ENCODE results near the gene PPP2R3B. TPM values are rescaled to one million over a fixed set of nuclear protein-coding genes. Genes with fewer than 3 reads are reported as not detected.

PPP2R3B gene
- polyA plus RNA-seq, 1 donor (not counting 4 experiments of a cell fraction or from before 2014, with no cell fraction given): 6.6 TPM

DNA sequence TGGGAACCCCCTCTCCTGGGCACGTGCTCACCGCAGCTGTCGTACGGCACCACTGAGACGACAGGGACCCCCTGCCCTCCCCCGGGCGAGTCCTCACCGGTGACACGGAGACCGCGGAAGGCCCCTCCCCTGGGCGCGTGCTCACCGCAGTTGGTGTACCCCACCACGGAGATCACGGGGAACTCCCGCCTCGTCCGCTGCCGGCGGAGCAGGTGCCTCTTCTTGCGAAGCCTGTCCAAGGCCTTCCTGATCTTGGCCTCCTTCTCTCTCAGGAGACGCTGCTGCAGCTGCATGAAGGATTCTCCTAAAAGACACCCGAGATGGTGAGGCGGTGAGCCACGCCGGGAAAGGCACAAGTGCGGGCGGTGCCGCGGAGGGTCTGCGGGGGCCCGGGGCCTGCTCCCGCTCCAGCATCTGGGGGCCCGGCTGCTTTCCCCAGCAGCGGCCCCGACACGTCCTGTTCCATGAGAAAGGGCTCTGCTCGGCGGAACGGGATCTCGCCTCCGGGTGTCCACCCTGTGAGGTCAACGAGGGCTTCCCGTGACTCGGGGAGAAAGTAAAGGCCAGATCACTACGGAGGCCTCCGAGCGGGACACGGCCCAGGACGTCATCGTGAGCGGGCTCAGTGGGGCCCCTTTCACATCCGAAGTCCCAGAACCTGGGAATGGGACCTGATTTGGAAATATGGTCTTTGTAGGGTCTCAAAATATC lies 73.9 kb downstream of the PPP2R3B start:
- FAIRE-seq: no peak
- H3K4me2 ChIP-seq (ENCODE audit: control insufficient read depth, extremely low read depth, insufficient read depth, low read depth, low read length): no peak overlapping the region
- peaks cover 18 to 31% of the 10 kb centered on the region in 2 experiments for H3K36me3 ChIP-seq (ENCODE audit: control insufficient read depth in 2 of 2, extremely low read depth in 1 of 2, insufficient read depth in 2 of 2, low read length in 2 of 2)
- H3K4me3 ChIP-seq (ENCODE audit: control insufficient read depth in 2 of 3, extremely low read depth in 1 of 3, insufficient read depth in 2 of 3, low read depth in 1 of 3, low read length in 3 of 3): no peak overlapping the region
- TF ChIP-seq CTCF (optimal IDR thresholded peaks at IDR 0.05 in 1 of 3, IDR thresholded peaks at IDR 0.05 in 1 of 3, conservative IDR thresholded peaks at IDR 0.05 in 1 of 3; ENCODE audit: extremely low read depth in 1 of 3, insufficient read depth in 2 of 3, low read length in 3 of 3) (no peak), EZH2 (IDR thresholded peaks at IDR 0.05; ENCODE audit: low read length) (no peak)
- no peaks in the 10 kb centered on the region for H3K9me3 ChIP-seq (ENCODE audit: control insufficient read depth, low read depth, low read length)
- no peaks in the 10 kb centered on the region for H3K27me3 ChIP-seq (ENCODE audit: control insufficient read depth, extremely low read depth, insufficient read depth, low read length)
- no peak overlapping the region for H3K27ac ChIP-seq (ENCODE audit: control insufficient read depth, insufficient read depth, low read length)
- H3K9ac ChIP-seq (ENCODE audit: control insufficient read depth, extremely low read depth, insufficient read depth, low read length): no peak overlapping the region
- no peak overlapping the region for H2AFZ ChIP-seq (ENCODE audit: control insufficient read depth, low read length)
- peaks cover 12% of the 10 kb centered on the region for H3K79me2 ChIP-seq (ENCODE audit: control insufficient read depth, insufficient read depth, low read length)
- dilution Hi-C loops (cut with MboI; ENCODE audit: extremely low pct_ligation_motif_present, low sequenced_read_pairs): no loop called here
- H4K20me1 ChIP-seq (ENCODE audit: control insufficient read depth, extremely low read depth, insufficient read depth, low read length): peaks cover 2% of the 10 kb centered on the region
- no peaks in the 10 kb centered on the region for H3K9me1 ChIP-seq (ENCODE audit: control insufficient read depth, extremely low read depth, insufficient read depth, low read length)
- DNase-seq (ENCODE audit: low read depth, low spot score): no peak
- no peaks in the 10 kb centered on the region for H3K4me1 ChIP-seq (ENCODE audit: control insufficient read depth, extremely low read depth, insufficient read depth, low read length)

DNA sequence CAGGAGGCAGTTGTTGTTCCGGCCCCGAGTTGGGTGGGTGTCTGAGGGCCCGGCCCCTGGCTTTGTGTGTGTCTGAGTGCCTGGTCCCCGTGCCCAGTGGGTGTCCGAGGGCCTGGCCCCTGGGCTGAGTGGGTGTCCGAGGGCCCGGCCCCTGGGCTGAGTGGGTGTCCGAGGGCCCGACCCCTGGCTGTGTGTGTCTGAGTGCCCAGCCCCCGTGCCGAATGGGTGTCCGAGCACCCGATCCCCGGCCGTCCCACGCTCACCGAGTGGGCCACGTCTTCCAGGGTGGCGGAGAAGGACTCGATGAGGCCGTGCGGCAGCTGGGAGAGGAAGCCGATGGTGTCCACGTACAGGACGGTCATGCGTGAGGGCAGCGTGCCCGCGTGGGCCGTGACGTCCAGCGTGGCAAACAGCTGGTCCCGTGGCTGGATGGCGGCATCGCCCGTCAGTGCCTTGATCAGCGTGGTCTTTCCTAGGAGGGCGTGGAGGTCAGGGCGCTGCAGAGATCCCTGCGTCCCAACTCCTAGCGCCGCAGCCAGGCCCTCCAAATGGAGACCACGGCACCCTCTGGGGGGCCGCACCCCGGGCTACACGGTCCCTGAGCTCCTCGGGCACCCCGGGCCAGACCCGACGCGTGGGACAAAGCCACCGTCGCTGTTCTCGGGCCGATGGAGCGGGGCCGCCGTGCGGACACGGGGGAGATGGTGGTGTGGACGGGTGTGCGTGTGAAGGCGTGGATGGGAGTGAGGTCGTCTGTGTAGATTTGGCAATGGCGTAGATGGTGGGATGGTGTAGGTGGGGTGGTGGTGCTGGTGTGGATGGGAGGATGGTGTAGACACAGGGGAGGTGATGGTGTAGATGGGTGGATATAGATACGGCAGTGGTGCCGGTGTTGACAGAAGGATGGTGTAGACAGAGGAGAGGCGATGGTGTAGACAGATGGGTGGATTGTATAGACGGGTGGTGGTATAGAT lies 75.3 kb downstream of the PPP2R3B start:
- H3K9me3 ChIP-seq (ENCODE audit: control insufficient read depth, low read depth, low read length): no peaks in the 10 kb centered on the region
- H3K9me1 ChIP-seq (ENCODE audit: control insufficient read depth, extremely low read depth, insufficient read depth, low read length): no peaks in the 10 kb centered on the region
- dilution Hi-C loops (cut with MboI; ENCODE audit: extremely low pct_ligation_motif_present, low sequenced_read_pairs): no loop called here
- TF ChIP-seq CTCF (optimal IDR thresholded peaks at IDR 0.05 in 1 of 3, IDR thresholded peaks at IDR 0.05 in 1 of 3, conservative IDR thresholded peaks at IDR 0.05 in 1 of 3; ENCODE audit: extremely low read depth in 1 of 3, insufficient read depth in 2 of 3, low read length in 3 of 3) (no peak), EZH2 (IDR thresholded peaks at IDR 0.05; ENCODE audit: low read length) (no peak)
- DNase-seq (ENCODE audit: low read depth, low spot score) (no peak), FAIRE-seq (no peak)
- peaks cover 2% of the 10 kb centered on the region for H4K20me1 ChIP-seq (ENCODE audit: control insufficient read depth, extremely low read depth, insufficient read depth, low read length)
- no peak overlapping the region for H3K4me3 ChIP-seq (ENCODE audit: control insufficient read depth in 2 of 3, extremely low read depth in 1 of 3, insufficient read depth in 2 of 3, low read depth in 1 of 3, low read length in 3 of 3)
- no peak overlapping the region for H3K4me2 ChIP-seq (ENCODE audit: control insufficient read depth, extremely low read depth, insufficient read depth, low read depth, low read length)
- peaks cover 4% of the 10 kb centered on the region for H3K79me2 ChIP-seq (ENCODE audit: control insufficient read depth, insufficient read depth, low read length)
- peaks cover 23 to 37% of the 10 kb centered on the region in 2 experiments for H3K36me3 ChIP-seq (ENCODE audit: control insufficient read depth in 2 of 2, extremely low read depth in 1 of 2, insufficient read depth in 2 of 2, low read length in 2 of 2)
- H3K9ac ChIP-seq (ENCODE audit: control insufficient read depth, extremely low read depth, insufficient read depth, low read length): no peak overlapping the region
- H3K27ac ChIP-seq (ENCODE audit: control insufficient read depth, insufficient read depth, low read length): no peak overlapping the region
- H3K4me1 ChIP-seq (ENCODE audit: control insufficient read depth, extremely low read depth, insufficient read depth, low read length): no peaks in the 10 kb centered on the region
- no peak overlapping the region for H2AFZ ChIP-seq (ENCODE audit: control insufficient read depth, low read length)
- no peaks in the 10 kb centered on the region for H3K27me3 ChIP-seq (ENCODE audit: control insufficient read depth, extremely low read depth, insufficient read depth, low read length)
